Mesodermal cell (in vitro differentiated cells): Measurements from ENCODE around the gene AKR1A1.

ENCODE experiments used
- H3K27ac ChIP-seq: 2 replicates; pipeline ENCODE4 v1.7.0; 2013; ENCODE audit warnings: mild to moderate bottlenecking, low read depth, low read length, moderate library complexity; ENCODE audit not compliant: severe bottlenecking
- H3K36me3 ChIP-seq: 2 replicates; pipeline ENCODE4 v1.7.1; 2013; ENCODE audit warnings: mild to moderate bottlenecking, low read length, moderate library complexity; ENCODE audit not compliant: control insufficient read depth, insufficient read depth
- H3K4me1 ChIP-seq: one replicate; pipeline ENCODE4 v1.7.1; 2013; ENCODE audit warnings: mild to moderate bottlenecking, low read length; ENCODE audit not compliant: insufficient read depth, control insufficient read depth, poor library complexity, severe bottlenecking
- H3K4me3 ChIP-seq: 2 replicates; pipeline ENCODE4 v1.7.0; 2013; ENCODE audit warnings: low read length, control low read depth, mild to moderate bottlenecking; ENCODE audit not compliant: insufficient read depth, poor library complexity, severe bottlenecking; ENCODE audit errors: extremely low read depth
- H3K9me3 ChIP-seq: 2 replicates; pipeline ENCODE4 v1.7.1; 2013; ENCODE audit warnings: mild to moderate bottlenecking, low read length, moderate library complexity; ENCODE audit not compliant: control insufficient read depth
- WGBS, 2 experiments: methylation state at CpG; one replicate each; pipeline ENCODE4 v1.1.5; 2013; ENCODE audit warnings: missing lambda C conversion rate in 2 of 2; ENCODE audit not compliant: insufficient coverage in 2 of 2; 5-methylcytosine and 5-hydroxymethylcytosine counted together

The AKR1A1 gene

GRCh38 chr1:45570631-45571030 lies 20.0 kb downstream of the AKR1A1 start:
- Histone ChIP-seq H3K36me3 (peaks cover 48% of the 10 kb centered on the region), H3K4me1 (no peaks in the 10 kb centered on the region), H3K27ac (no peak overlapping the region), H3K9me3 (no peaks in the 10 kb centered on the region), H3K4me3 (no peak overlapping the region)
- 85 to 100% methylated on average over 3 of the region's 4 CpGs for WGBS, 2 experiments

- Histone ChIP-seq H3K36me3 (peaks cover 29% of the 10 kb centered on the region), H3K4me1 (no peaks in the 10 kb centered on the region), H3K9me3 (no peaks in the 10 kb centered on the region), H3K4me3 (no peak overlapping the region), H3K27ac (no peak overlapping the region)
- WGBS, 2 experiments, result 71% methylated on average over 1 of the region's 3 CpGs; no CpG with 5 or more reads in 1 of the 2 experiments
Observed at GRCh38 chr1:45573231-45573804, 22.7 kb downstream of the AKR1A1 start.

GRCh38 chr1:45574105-45574626 lies 23.5 kb downstream of the AKR1A1 start:
- Histone ChIP-seq H3K4me3 (no peak overlapping the region), H3K9me3 (no peaks in the 10 kb centered on the region), H3K4me1 (no peaks in the 10 kb centered on the region), H3K36me3 (peaks cover 20% of the 10 kb centered on the region), H3K27ac (no peak overlapping the region)
- WGBS, 2 experiments, result 86 to 97% methylated on average over 4 of the region's 7 CpGs

- WGBS, 2 experiments, result 0 to 1% methylated on average over 16 to 19 of the region's 19 CpGs
- peak overlapping the region; percentile 100 for H3K4me3 ChIP-seq
- peak overlapping the region; percentile 99 for H3K27ac ChIP-seq
- H3K4me1 ChIP-seq, result no peaks in the 10 kb centered on the region
- no peaks in the 10 kb centered on the region for H3K9me3 ChIP-seq
- peaks cover 13% of the 10 kb centered on the region for H3K36me3 ChIP-seq
Observed at GRCh38 chr1:45583264-45583665, 32.6 kb downstream of the AKR1A1 start.

- 0% methylated on average over 40 of the region's 41 CpGs for WGBS, 2 experiments
Observed at GRCh38 chr1:45583666-45584350, 33.2 kb downstream of the AKR1A1 start, which contains the start of gene NASP. Gene NASP, plus strand, starts transcription at chr1:45584041. Its CDS starts 106 bp downstream, at chr1:45584147.

GRCh38 chr1:45584351-45585109 lies 33.9 kb downstream of the AKR1A1 start:
- H3K9me3 ChIP-seq, result no peaks in the 10 kb centered on the region
- WGBS, 2 experiments, result 0% methylated on average over 23 to 47 of the region's 59 CpGs
- peaks cover 24% of the 10 kb centered on the region for H3K36me3 ChIP-seq
- H3K27ac ChIP-seq, result peak overlapping the region; percentile 99
- H3K4me1 ChIP-seq, result no peaks in the 10 kb centered on the region
- H3K4me3 ChIP-seq, result peak overlapping the region; percentile 100

More at GRCh38 chr1:45583666-45584350, 33.2 kb downstream of the AKR1A1 start, which contains the start of gene NASP:
- Histone ChIP-seq H3K9me3 (no peaks in the 10 kb centered on the region), H3K4me3 (peak within 1 kb of the TSS; percentile 100), H3K4me1 (no peaks in the 10 kb centered on the region), H3K36me3 (peaks cover 18% of the 10 kb centered on the region), H3K27ac (peak within 1 kb of the TSS; percentile 99)

GRCh38 chr1:45585110-45585426 lies 34.4 kb downstream of the AKR1A1 start:
- Histone ChIP-seq H3K9me3 (no peaks in the 10 kb centered on the region), H3K27ac (peak overlapping the region; percentile 99)

GRCh38 chr1:45585496-45586075 lies 35.0 kb downstream of the AKR1A1 start:
- Histone ChIP-seq H3K36me3 (peaks cover 33% of the 10 kb centered on the region), H3K4me3 (peak overlapping the region; percentile 100), H3K4me1 (no peaks in the 10 kb centered on the region), H3K9me3 (no peaks in the 10 kb centered on the region), H3K27ac (peak overlapping the region; percentile 99)
- 30 to 42% methylated on average over 1 to 5 of the region's 7 CpGs for WGBS, 2 experiments

More at GRCh38 chr1:45585110-45585426, 34.4 kb downstream of the AKR1A1 start:
- H3K4me3 ChIP-seq, result peak overlapping the region; percentile 100
- peaks cover 30% of the 10 kb centered on the region for H3K36me3 ChIP-seq
- 0% methylated on average over 3 of the region's 5 CpGs for WGBS, 2 experiments
- H3K4me1 ChIP-seq, result no peaks in the 10 kb centered on the region

GRCh38 chr1:45586769-45587168 lies 36.1 kb downstream of the AKR1A1 start:
- Histone ChIP-seq H3K4me1 (no peaks in the 10 kb centered on the region), H3K36me3 (peaks cover 43% of the 10 kb centered on the region), H3K4me3 (no peak overlapping the region), H3K27ac (no peak overlapping the region), H3K9me3 (no peaks in the 10 kb centered on the region)
- WGBS, 2 experiments, result 90 to 100% methylated on average over 1 to 2 of the region's 4 CpGs

- no peaks in the 10 kb centered on the region for H3K4me1 ChIP-seq
- H3K27ac ChIP-seq, result no peak overlapping the region
- peaks cover 74% of the 10 kb centered on the region for H3K36me3 ChIP-seq
- WGBS, 2 experiments, result 67 to 100% methylated on average over 1 of the region's 1 CpG
- H3K9me3 ChIP-seq, result no peaks in the 10 kb centered on the region
- no peak overlapping the region for H3K4me3 ChIP-seq
Observed at GRCh38 chr1:45589861-45590260, 39.2 kb downstream of the AKR1A1 start.
